H9 (cell line): ENCODE measurements around the gene CACNB4. TPM values are rescaled to one million over a fixed set of nuclear protein-coding genes. Genes with fewer than 3 reads are reported as not detected.

ENCODE experiments used
- DNase-seq: peaks from one replicate; pipeline ENCODE4 v3.0.0-alpha.2; 2017
- H2AFZ ChIP-seq: one replicate; pipeline ENCODE4 v1.6.1; 2013; ENCODE audit warnings: mild to moderate bottlenecking, low read length, control low read depth, moderate library complexity
- H2AK5ac ChIP-seq: 2 replicates; pipeline ENCODE4 v1.6.1; 2013; ENCODE audit warnings: low read length, control low read depth, mixed read lengths; ENCODE audit not compliant: insufficient read length
- H2BK120ac ChIP-seq: one replicate; pipeline ENCODE4 v1.6.1; 2013; ENCODE audit warnings: low read depth, mild to moderate bottlenecking, low read length, control low read depth, inconsistent platforms; ENCODE audit not compliant: poor library complexity, severe bottlenecking
- H2BK12ac ChIP-seq: 2 replicates; pipeline ENCODE4 v1.6.1; 2013; ENCODE audit warnings: low read length, control low read depth, mixed read lengths, low read depth; ENCODE audit not compliant: insufficient read length
- H2BK15ac ChIP-seq: 2 replicates; pipeline ENCODE4 v1.6.1; 2013; ENCODE audit warnings: low read depth, low read length, control low read depth
- H2BK20ac ChIP-seq: one replicate; pipeline ENCODE4 v1.6.1; 2013; ENCODE audit warnings: low read depth, mild to moderate bottlenecking, low read length, control low read depth, inconsistent platforms; ENCODE audit not compliant: poor library complexity, severe bottlenecking
- H2BK5ac ChIP-seq: 2 replicates; pipeline ENCODE4 v1.6.1; 2013; ENCODE audit warnings: low read length, control low read depth, mixed read lengths; ENCODE audit not compliant: insufficient read length
- H3K14ac ChIP-seq: 2 replicates; pipeline ENCODE4 v1.6.1; 2013; ENCODE audit warnings: low read length, control low read depth; ENCODE audit not compliant: insufficient read depth
- H3K18ac ChIP-seq: 2 replicates; pipeline ENCODE4 v1.6.1; 2013; ENCODE audit warnings: low read depth, mild to moderate bottlenecking, mixed read lengths, low read length, control low read depth; ENCODE audit not compliant: insufficient read length
- H3K23ac ChIP-seq: 2 replicates; pipeline ENCODE4 v1.6.1; 2013; ENCODE audit warnings: low read length, control low read depth, mixed read lengths, low read depth; ENCODE audit not compliant: insufficient read length
- H3K23me2 ChIP-seq: 2 replicates; pipeline ENCODE4 v1.6.1; 2013; ENCODE audit warnings: low read depth, mild to moderate bottlenecking, mixed read lengths, low read length, control low read depth; ENCODE audit not compliant: insufficient read length, poor library complexity, severe bottlenecking
- H3K27ac ChIP-seq: 2 replicates; pipeline ENCODE4 v1.5.1; 2013; ENCODE audit warnings: low read length, control low read depth, mixed read lengths, low read depth; ENCODE audit not compliant: insufficient read length
- H3K27me3 ChIP-seq: 2 replicates; pipeline ENCODE4 v1.6.1; 2013; ENCODE audit warnings: low read length, control low read depth, inconsistent platforms; ENCODE audit not compliant: insufficient read depth
- H3K4ac ChIP-seq: 2 replicates; pipeline ENCODE4 v1.6.1; 2013; ENCODE audit warnings: low read depth, mild to moderate bottlenecking, control low read depth, inconsistent platforms, low read length, moderate library complexity
- H3K4me1 ChIP-seq: 2 replicates; pipeline ENCODE4 v1.6.1; 2013; ENCODE audit warnings: low read length, control low read depth, inconsistent platforms; ENCODE audit not compliant: insufficient read depth
- H3K4me2 ChIP-seq: 2 replicates; pipeline ENCODE4 v1.6.1; 2013; ENCODE audit warnings: low read length, control low read depth, mixed read lengths; ENCODE audit not compliant: insufficient read length, insufficient read depth
- H3K56ac ChIP-seq: 2 replicates; pipeline ENCODE4 v1.6.1; 2013; ENCODE audit warnings: low read depth, mild to moderate bottlenecking, mixed read lengths, low read length, control low read depth; ENCODE audit not compliant: insufficient read length
- H3K79me1 ChIP-seq: 2 replicates; pipeline ENCODE4 v1.6.1; 2013; ENCODE audit warnings: low read depth, mild to moderate bottlenecking, moderate library complexity, low read length, control low read depth, inconsistent platforms; ENCODE audit not compliant: insufficient read depth, poor library complexity, severe bottlenecking
- H3K79me2 ChIP-seq: 2 replicates; pipeline ENCODE4 v1.6.1; 2013; ENCODE audit warnings: low read length, control low read depth, inconsistent platforms; ENCODE audit not compliant: insufficient read depth
- H3K9ac ChIP-seq: 2 replicates; pipeline ENCODE4 v1.6.1; 2013; ENCODE audit warnings: low read length, control low read depth, mixed read lengths; ENCODE audit not compliant: insufficient read length; ENCODE audit errors: extremely low read depth
- H3K9me3 ChIP-seq: one replicate; pipeline ENCODE4 v1.6.1; 2013; ENCODE audit warnings: low read depth, low read length, inconsistent platforms; ENCODE audit not compliant: control insufficient read depth
- H3T11ph ChIP-seq: one replicate; pipeline ENCODE4 v1.6.1; 2013; ENCODE audit warnings: mild to moderate bottlenecking, low read length, control low read depth, inconsistent platforms
- H4K20me1 ChIP-seq: one replicate; pipeline ENCODE4 v1.6.1; 2013; ENCODE audit not compliant: control insufficient read depth, insufficient read length, insufficient read depth
- H4K5ac ChIP-seq: 2 replicates; pipeline ENCODE4 v1.6.1; 2013; ENCODE audit warnings: low read depth, mild to moderate bottlenecking, mixed read lengths, low read length, control low read depth; ENCODE audit not compliant: insufficient read length
- H4K8ac ChIP-seq: replicated peaks from 2 replicates; pipeline ENCODE4 v1.6.1; 2013; ENCODE audit warnings: low read length, control low read depth, mixed read lengths, low read depth; ENCODE audit not compliant: insufficient read length
- H4K91ac ChIP-seq: 2 replicates; pipeline ENCODE4 v1.6.1; 2013; ENCODE audit warnings: low read depth, mild to moderate bottlenecking, moderate library complexity, mixed read lengths, low read length, control low read depth; ENCODE audit not compliant: insufficient read length
- H3K27ac Mint-ChIP-seq, 3 experiments: 2 replicates in 2 of 3; 3 replicates in 1 of 3; pipeline ENCODE4 v1.8.0; 2020 to 2021; ENCODE audit warnings: mixed read lengths in 3 of 3, mild to moderate bottlenecking in 1 of 3, moderate library complexity in 1 of 3
- H3K27me3 Mint-ChIP-seq: 2 replicates; pipeline ENCODE4 v1.8.0; 2021; ENCODE audit warnings: low read depth, mild to moderate bottlenecking, moderate library complexity, mixed read lengths
- H3K36me3 Mint-ChIP-seq, 3 experiments: 2 replicates in 2 of 3; 3 replicates in 1 of 3; pipeline ENCODE4 v1.8.0; 2020 to 2021; ENCODE audit warnings: low read depth in 3 of 3, mixed read lengths in 3 of 3; ENCODE audit not compliant: insufficient read depth in 1 of 3
- H3K4me1 Mint-ChIP-seq, 2 experiments: 2 replicates each; pipeline ENCODE4 v1.8.0; 2020; ENCODE audit warnings: mixed read lengths in 2 of 2
- H3K4me3 Mint-ChIP-seq, 2 experiments: 2 replicates in 1 of 2; 3 replicates in 1 of 2; pipeline ENCODE4 v1.8.0; 2020 to 2021; ENCODE audit warnings: mild to moderate bottlenecking in 2 of 2, mixed read lengths in 2 of 2, moderate library complexity in 1 of 2
- H3K9me3 Mint-ChIP-seq, 2 experiments: 2 replicates in 1 of 2; 3 replicates in 1 of 2; pipeline ENCODE4 v1.8.0; 2020; ENCODE audit warnings: mild to moderate bottlenecking in 2 of 2, mixed read lengths in 2 of 2, moderate library complexity in 1 of 2
- WGBS: extraction: QIAGEN DNeasy Blood & Tissue Kit; methylation state at CpG from one replicate; pipeline ENCODE4 v1.1.7; 2013; ENCODE audit warnings: missing lambda C conversion rate, low lambda C conversion rate, mixed read lengths; ENCODE audit not compliant: insufficient read length; ENCODE audit errors: extremely low coverage; 5-methylcytosine and 5-hydroxymethylcytosine counted together
- total RNA-seq: library from RNA; stranded (reverse); gene quantifications from 2 replicates; pipeline ENCODE4 v1.2.1, GENCODE V29; 2021
- TF ChIP-seq, protein P1 (sequence below): fragments of 200-600 bp; sonication (generic); conservative IDR thresholded peaks from 3 replicates; pipeline ENCODE4 v1.8.0; 2021; ENCODE audit warnings: antibody characterized with exemption, mild to moderate bottlenecking

Gene CACNB4
- total RNA-seq, 1 experiment from 2014 or later, result 1.4 TPM

DNA sequence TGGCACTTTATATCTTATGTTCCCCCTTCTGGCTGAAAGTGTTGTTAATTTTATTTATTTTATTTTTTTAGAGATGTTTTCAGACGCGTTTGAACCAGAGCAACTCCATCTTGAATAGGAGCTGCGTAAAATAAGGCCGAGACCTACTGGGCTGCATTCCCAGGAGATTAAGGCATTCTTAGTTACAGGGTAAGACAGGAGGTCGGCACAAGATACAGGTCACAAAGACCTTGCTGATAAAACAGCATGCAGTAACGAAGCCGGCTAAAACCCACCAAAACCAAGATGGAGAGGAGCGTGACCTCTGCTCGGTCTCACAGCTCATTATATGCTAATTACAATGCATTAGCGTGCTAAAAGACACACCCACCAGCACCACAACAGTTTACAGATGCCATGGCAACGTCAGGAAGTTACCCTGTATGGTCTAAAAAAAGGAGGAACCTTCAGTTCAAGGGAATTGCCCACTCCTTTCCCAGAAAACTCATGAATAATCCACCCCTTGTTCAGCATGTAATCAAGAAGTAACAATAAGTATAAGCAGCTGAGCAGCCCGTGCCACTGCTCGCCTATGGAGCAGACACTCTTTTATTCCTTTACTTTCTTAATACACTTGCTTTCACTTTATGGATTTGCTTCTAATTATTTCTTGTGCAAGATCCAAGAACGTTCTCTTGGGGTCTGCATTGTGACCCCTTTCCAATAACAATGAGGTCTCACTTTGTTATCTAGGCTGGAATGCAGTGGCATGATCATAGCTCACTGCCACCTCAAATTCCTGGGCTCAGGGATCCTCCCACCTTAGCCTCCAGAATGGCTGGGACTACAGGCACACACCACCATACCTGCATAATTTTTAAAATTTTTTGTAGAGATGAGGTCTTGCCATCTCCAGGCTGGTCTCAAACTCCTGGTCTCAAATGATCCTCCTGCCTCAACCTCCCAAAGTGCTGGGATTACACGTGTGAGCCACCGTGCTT lies 55.9 kb downstream of the CACNB4 start:
- no peak overlapping the region for H3K23ac ChIP-seq
- H3K27me3 ChIP-seq, result no peaks in the 10 kb centered on the region
- H4K8ac ChIP-seq, result no peak overlapping the region
- H2BK5ac ChIP-seq, result no peak overlapping the region
- H3K4me2 ChIP-seq, result no peak overlapping the region
- no peak overlapping the region for H2BK12ac ChIP-seq
- no peak overlapping the region for H3K27ac ChIP-seq
- no peak overlapping the region for H2BK15ac ChIP-seq
- H3K79me1 ChIP-seq, result no peaks in the 10 kb centered on the region
- H2AFZ ChIP-seq, result no peak overlapping the region
- no peak overlapping the region for H3K4me3 Mint-ChIP-seq
- peaks cover 8% of the 10 kb centered on the region for H3K4me1 ChIP-seq
- H2AK5ac ChIP-seq, result no peak overlapping the region
- H3K27ac Mint-ChIP-seq, result peak overlapping the region in 2 of 3 experiments; percentile 42 to 59; a peak in 4 of 7 replicates
- no peak overlapping the region for H2BK20ac ChIP-seq
- H4K91ac ChIP-seq, result no peak overlapping the region
- no peak overlapping the region for H3K56ac ChIP-seq
- peaks cover 10% of the 10 kb centered on the region for H3K27me3 Mint-ChIP-seq
- no CpG with 5 or more reads among the region's 16 CpGs for WGBS
- no peaks in the 10 kb centered on the region for H3K79me2 ChIP-seq
- H3K4me1 Mint-ChIP-seq, result peaks cover 13 to 22% of the 10 kb centered on the region in 2 experiments
- 0 out of 2 replicates have a peak overlapping the region, but pooled peaks have one; percentile 72 for H3K14ac ChIP-seq
- H3K4ac ChIP-seq, result no peak overlapping the region; the same call in 1 of the 2 replicates
- H4K5ac ChIP-seq, result no peak overlapping the region
- peak overlapping the region; percentile 37 for H3K18ac ChIP-seq
- H3K9me3 ChIP-seq, result no peaks in the 10 kb centered on the region
- no peaks in the 10 kb centered on the region for H4K20me1 ChIP-seq
- peak; percentile 52 for DNase-seq
- no peak overlapping the region for H3T11ph ChIP-seq
- H3K9me3 Mint-ChIP-seq, result no peaks in the 10 kb centered on the region
- H3K23me2 ChIP-seq, result no peaks in the 10 kb centered on the region
- no peak overlapping the region for H2BK120ac ChIP-seq
- H3K36me3 Mint-ChIP-seq, result no peaks in the 10 kb centered on the region
- TF ChIP-seq, protein P1, sequence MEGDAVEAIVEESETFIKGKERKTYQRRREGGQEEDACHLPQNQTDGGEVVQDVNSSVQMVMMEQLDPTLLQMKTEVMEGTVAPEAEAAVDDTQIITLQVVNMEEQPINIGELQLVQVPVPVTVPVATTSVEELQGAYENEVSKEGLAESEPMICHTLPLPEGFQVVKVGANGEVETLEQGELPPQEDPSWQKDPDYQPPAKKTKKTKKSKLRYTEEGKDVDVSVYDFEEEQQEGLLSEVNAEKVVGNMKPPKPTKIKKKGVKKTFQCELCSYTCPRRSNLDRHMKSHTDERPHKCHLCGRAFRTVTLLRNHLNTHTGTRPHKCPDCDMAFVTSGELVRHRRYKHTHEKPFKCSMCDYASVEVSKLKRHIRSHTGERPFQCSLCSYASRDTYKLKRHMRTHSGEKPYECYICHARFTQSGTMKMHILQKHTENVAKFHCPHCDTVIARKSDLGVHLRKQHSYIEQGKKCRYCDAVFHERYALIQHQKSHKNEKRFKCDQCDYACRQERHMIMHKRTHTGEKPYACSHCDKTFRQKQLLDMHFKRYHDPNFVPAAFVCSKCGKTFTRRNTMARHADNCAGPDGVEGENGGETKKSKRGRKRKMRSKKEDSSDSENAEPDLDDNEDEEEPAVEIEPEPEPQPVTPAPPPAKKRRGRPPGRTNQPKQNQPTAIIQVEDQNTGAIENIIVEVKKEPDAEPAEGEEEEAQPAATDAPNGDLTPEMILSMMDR, result no peak
- H3K9ac ChIP-seq, result no peak overlapping the region
